ENCODE data around the gene ANTKMT. TPM values are rescaled to one million over a fixed set of nuclear protein-coding genes. Genes with fewer than 3 reads are reported as not detected.

ANTKMT gene
- total RNA-seq, 1 experiment from 2014 or later = 19.8 TPM

DNA sequence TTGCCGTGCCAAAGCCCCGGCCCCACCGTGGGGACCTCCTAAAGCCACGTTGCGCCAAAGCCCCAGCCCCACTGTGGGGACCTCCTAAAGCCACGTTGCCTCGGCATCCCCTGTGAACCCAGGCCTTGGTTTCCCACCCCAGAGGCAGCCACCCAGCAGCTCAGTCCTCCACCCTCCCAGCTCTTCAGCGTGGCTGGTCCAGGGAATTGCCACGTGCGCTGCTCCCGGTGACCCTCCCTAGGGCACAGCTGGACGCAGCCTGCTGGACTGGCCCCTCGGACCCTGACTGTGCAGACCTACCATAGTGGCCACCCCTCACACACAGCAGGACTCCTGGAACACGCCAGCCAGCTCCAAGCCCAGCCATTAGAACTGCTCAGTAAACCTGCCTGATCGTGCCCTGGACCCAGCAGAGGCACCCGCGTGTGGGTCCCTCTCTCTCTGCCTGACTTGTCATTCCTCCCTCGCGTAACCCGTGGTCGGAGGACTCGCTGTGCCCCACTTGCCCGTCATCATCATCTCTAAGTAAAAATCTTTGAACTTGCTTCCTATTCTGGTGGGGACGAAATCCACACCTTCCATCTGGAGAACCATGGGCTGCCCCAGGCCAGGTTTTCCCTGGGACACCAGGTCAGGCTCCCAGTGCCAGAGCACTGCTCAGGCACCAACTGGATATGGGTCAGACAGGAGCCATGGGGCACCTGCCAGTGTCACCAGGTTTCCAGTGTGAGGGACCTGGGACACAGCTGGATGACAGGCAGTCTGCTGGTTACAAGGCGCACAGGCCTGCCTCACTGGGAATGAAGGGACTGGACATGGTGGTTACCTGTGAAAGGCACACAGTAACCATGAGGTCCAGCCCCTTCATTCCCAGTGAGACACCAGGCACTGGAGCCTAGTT is 14.3 kb downstream of the ANTKMT start:
- no peaks in the 10 kb centered on the region for H3K9me3 ChIP-seq (ENCODE audit: low read length)
- H3K79me2 ChIP-seq (ENCODE audit: low read length) = peaks cover 5% of the 10 kb centered on the region
- peaks cover 55% of the 10 kb centered on the region for H3K4me1 ChIP-seq (ENCODE audit: low read length)
- H4K20me1 ChIP-seq (ENCODE audit: insufficient read depth, low read depth, low read length) = no peaks in the 10 kb centered on the region
- H3K27ac ChIP-seq (ENCODE audit: low read length) = peak overlapping the region; percentile 99; the same call in 1 of the 2 replicates
- H3K4me3 ChIP-seq (ENCODE audit: low read length) = no peak overlapping the region
- no peaks in the 10 kb centered on the region for H3K27me3 ChIP-seq (ENCODE audit: low read length)
- no peak overlapping the region for H3K9ac ChIP-seq (ENCODE audit: low read length)
- no peaks in the 10 kb centered on the region for H3K9me2 ChIP-seq (replicated peaks; ENCODE audit: insufficient read depth, low read length)
- no peak overlapping the region for H3K4me2 ChIP-seq (ENCODE audit: low read depth, low read length, poor library complexity, severe bottlenecking)
- H2AFZ ChIP-seq (ENCODE audit: low read length) = no peak overlapping the region
- peaks cover 15% of the 10 kb centered on the region; the same call in 1 of the 2 replicates for H3K36me3 ChIP-seq (ENCODE audit: insufficient read depth, low read length)
- DNase-seq = no peak

GRCh38 chr16:735982-736453 is 15.1 kb downstream of the ANTKMT start:
- Histone ChIP-seq H3K27me3 (ENCODE audit: low read length) (no peaks in the 10 kb centered on the region), H3K4me1 (ENCODE audit: low read length) (peaks cover 49% of the 10 kb centered on the region), H3K9me3 (ENCODE audit: low read length) (no peaks in the 10 kb centered on the region), H3K36me3 (ENCODE audit: insufficient read depth, low read length) (peaks cover 14% of the 10 kb centered on the region; the same call in 1 of the 2 replicates), H3K27ac (ENCODE audit: low read length) (peak overlapping the region; percentile 99; the same call in 1 of the 2 replicates), H3K4me3 (ENCODE audit: low read length) (no peak overlapping the region), H3K9ac (ENCODE audit: low read length) (no peak overlapping the region), H3K79me2 (ENCODE audit: low read length) (peaks cover 7% of the 10 kb centered on the region; the same call in 1 of the 2 replicates), H3K4me2 (ENCODE audit: low read depth, low read length, poor library complexity, severe bottlenecking) (no peak overlapping the region), H2AFZ (ENCODE audit: low read length) (no peak overlapping the region), H4K20me1 (ENCODE audit: insufficient read depth, low read depth, low read length) (no peaks in the 10 kb centered on the region), H3K9me2 (replicated peaks; ENCODE audit: insufficient read depth, low read length) (no peaks in the 10 kb centered on the region)
- DNase-seq = no peak

DNA sequence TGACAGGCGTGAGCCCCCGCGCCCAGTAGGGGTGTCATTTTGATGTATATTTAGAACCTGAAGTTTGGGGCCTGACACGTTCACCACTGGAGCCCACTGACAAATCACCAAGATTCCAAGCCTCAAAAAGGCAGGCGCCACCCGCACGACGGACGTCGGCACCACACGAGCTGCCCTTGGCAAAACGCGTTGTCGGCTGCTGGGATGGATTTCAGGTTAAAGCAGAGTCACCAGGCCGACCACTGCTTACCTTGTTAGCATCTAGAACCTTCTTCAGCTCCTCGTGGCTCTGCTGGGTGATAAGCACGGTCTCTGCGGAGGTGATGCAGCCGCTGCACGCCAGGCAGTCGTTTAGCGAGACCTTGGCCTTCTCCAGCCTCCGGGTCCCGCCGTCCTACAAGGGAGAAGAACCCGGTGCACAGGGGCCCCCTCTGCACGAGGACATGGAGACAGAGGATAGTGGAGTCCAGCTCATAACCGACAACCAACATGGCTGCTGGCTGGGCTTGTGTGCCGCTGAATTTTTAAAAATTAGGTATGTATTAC is 16.1 kb downstream of the ANTKMT start:
- Histone ChIP-seq H3K79me2 (ENCODE audit: low read length) (peaks cover 7% of the 10 kb centered on the region; the same call in 1 of the 2 replicates), H3K36me3 (ENCODE audit: insufficient read depth, low read length) (peaks cover 14% of the 10 kb centered on the region; the same call in 1 of the 2 replicates), H3K9ac (ENCODE audit: low read length) (peak overlapping the region; percentile 98), H3K4me3 (ENCODE audit: low read length) (peak overlapping the region; percentile 64), H3K9me3 (ENCODE audit: low read length) (no peaks in the 10 kb centered on the region), H3K27ac (ENCODE audit: low read length) (peak overlapping the region; percentile 99), H2AFZ (ENCODE audit: low read length) (no peak overlapping the region), H4K20me1 (ENCODE audit: insufficient read depth, low read depth, low read length) (no peaks in the 10 kb centered on the region), H3K4me2 (ENCODE audit: low read depth, low read length, poor library complexity, severe bottlenecking) (peak overlapping the region; percentile 98), H3K9me2 (replicated peaks; ENCODE audit: insufficient read depth, low read length) (no peaks in the 10 kb centered on the region), H3K4me1 (ENCODE audit: low read length) (peaks cover 41% of the 10 kb centered on the region), H3K27me3 (ENCODE audit: low read length) (no peaks in the 10 kb centered on the region)
- no peak for DNase-seq

GRCh38 chr16:739560-740458 is 18.9 kb downstream of the ANTKMT start:
- Histone ChIP-seq H3K9me2 (replicated peaks; ENCODE audit: insufficient read depth, low read length) (no peaks in the 10 kb centered on the region), H3K27ac (ENCODE audit: low read length) (peak overlapping the region; percentile 99), H2AFZ (ENCODE audit: low read length) (no peak overlapping the region), H3K4me2 (ENCODE audit: low read depth, low read length, poor library complexity, severe bottlenecking) (peak overlapping the region; percentile 98), H3K27me3 (ENCODE audit: low read length) (no peaks in the 10 kb centered on the region), H3K36me3 (ENCODE audit: insufficient read depth, low read length) (0 out of 2 replicates have a peak, but pooled peaks cover 6% of the 10 kb centered on the region), H3K4me1 (ENCODE audit: low read length) (peaks cover 41% of the 10 kb centered on the region), H3K79me2 (ENCODE audit: low read length) (peaks cover 7% of the 10 kb centered on the region; the same call in 1 of the 2 replicates), H3K9ac (ENCODE audit: low read length) (peak overlapping the region; percentile 98), H4K20me1 (ENCODE audit: insufficient read depth, low read depth, low read length) (no peaks in the 10 kb centered on the region), H3K9me3 (ENCODE audit: low read length) (no peaks in the 10 kb centered on the region), H3K4me3 (ENCODE audit: low read length) (peak overlapping the region; percentile 94)
- peak; percentile 48 for DNase-seq

DNA sequence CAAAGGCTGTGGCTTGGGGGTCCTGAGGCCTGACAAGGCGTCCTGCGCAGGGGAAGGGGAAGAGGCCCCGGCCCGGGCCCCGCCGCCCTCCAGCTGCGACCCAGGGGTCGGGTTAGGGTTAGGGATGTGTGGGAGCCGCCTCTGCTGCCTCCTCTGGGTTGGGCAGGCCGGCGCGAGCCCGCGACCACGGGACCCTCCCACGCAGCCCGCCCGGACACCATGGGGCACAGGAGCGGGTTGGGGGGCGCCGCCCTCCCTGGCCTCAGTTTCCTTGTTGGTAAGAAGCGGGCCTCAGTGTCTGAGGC is 19.5 kb downstream of the ANTKMT start:
- Histone ChIP-seq H2AFZ (ENCODE audit: low read length) (no peak overlapping the region), H3K9me2 (replicated peaks; ENCODE audit: insufficient read depth, low read length) (no peaks in the 10 kb centered on the region), H3K4me3 (ENCODE audit: low read length) (peak overlapping the region; percentile 94), H3K9me3 (ENCODE audit: low read length) (no peaks in the 10 kb centered on the region), H3K27me3 (ENCODE audit: low read length) (no peaks in the 10 kb centered on the region), H3K79me2 (ENCODE audit: low read length) (peaks cover 7% of the 10 kb centered on the region; the same call in 1 of the 2 replicates), H3K4me1 (ENCODE audit: low read length) (peaks cover 41% of the 10 kb centered on the region), H3K4me2 (ENCODE audit: low read depth, low read length, poor library complexity, severe bottlenecking) (peak overlapping the region; percentile 98), H3K9ac (ENCODE audit: low read length) (peak overlapping the region; percentile 98), H3K27ac (ENCODE audit: low read length) (peak overlapping the region; percentile 99), H4K20me1 (ENCODE audit: insufficient read depth, low read depth, low read length) (no peaks in the 10 kb centered on the region), H3K36me3 (ENCODE audit: insufficient read depth, low read length) (0 out of 2 replicates have a peak, but pooled peaks cover 6% of the 10 kb centered on the region)
- DNase-seq = no peak

DNA sequence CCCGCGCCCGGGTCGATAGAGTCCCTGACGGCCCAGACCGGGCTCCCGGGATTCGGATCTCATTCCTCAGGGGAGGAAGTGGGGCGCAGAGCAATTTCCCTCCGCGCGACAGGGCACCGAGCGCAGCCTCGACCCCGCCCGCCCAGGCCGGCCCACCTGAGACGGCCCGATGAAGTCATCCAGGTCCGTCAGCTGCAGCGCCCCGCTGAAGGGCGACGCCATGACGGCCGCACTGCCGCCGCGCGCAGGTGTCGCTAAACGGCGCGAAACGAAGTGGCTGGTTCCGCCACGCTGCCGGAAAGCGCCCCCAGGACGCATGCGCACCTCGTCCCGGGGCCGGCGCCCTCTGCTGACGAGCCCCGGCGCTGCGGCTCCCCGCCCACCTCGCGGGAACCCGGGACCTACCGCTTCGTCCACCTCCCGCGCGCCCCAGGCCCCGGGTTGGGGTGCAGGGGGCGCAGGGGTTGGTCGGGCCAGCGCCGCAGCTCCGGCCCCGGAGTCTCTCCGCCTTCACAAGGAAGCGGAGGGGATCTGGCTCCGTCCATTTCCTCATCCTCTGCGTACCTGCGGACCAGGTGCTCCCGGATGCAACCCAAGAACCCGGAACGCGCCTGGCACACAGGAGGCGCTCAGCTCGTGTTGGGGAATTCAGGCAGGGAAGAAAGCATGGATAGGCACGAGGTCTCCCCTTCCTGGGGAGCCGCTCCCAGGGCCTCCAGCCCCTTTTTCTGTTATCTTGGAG is 20.0 kb downstream of the ANTKMT start, which contains the start of gene CIAO3:
TSS of gene CIAO3 (minus strand) at position 234 of the 742 bp plus-strand sequence. CDS start at position 222, 12 bp downstream.
- Histone ChIP-seq H3K36me3 (ENCODE audit: insufficient read depth, low read length) (0 out of 2 replicates have a peak, but pooled peaks cover 6% of the 10 kb centered on the region), H3K9me3 (ENCODE audit: low read length) (no peaks in the 10 kb centered on the region), H3K27ac (ENCODE audit: low read length) (peak within 1 kb of the TSS; percentile 99), H3K4me3 (ENCODE audit: low read length) (peak within 1 kb of the TSS; percentile 94), H3K79me2 (ENCODE audit: low read length) (peaks cover 7% of the 10 kb centered on the region; the same call in 1 of the 2 replicates), H3K9ac (ENCODE audit: low read length) (peak within 1 kb of the TSS; percentile 98), H3K9me2 (replicated peaks; ENCODE audit: insufficient read depth, low read length) (no peaks in the 10 kb centered on the region), H3K4me1 (ENCODE audit: low read length) (peaks cover 41% of the 10 kb centered on the region), H3K4me2 (ENCODE audit: low read depth, low read length, poor library complexity, severe bottlenecking) (peak within 1 kb of the TSS; percentile 98), H2AFZ (ENCODE audit: low read length) (peak within 1 kb of the TSS; percentile 52; the same call in 1 of the 2 replicates), H4K20me1 (ENCODE audit: insufficient read depth, low read depth, low read length) (no peaks in the 10 kb centered on the region), H3K27me3 (ENCODE audit: low read length) (no peaks in the 10 kb centered on the region)
- DNase-seq = peak; percentile 98

- H3K27me3 ChIP-seq (ENCODE audit: low read length) = no peaks in the 10 kb centered on the region
- H3K4me3 ChIP-seq (ENCODE audit: low read length) = no peak overlapping the region
- H3K36me3 ChIP-seq (ENCODE audit: insufficient read depth, low read length) = 0 out of 2 replicates have a peak, but pooled peaks cover 1% of the 10 kb centered on the region
- no peak overlapping the region for H3K9ac ChIP-seq (ENCODE audit: low read length)
- DNase-seq = no peak
- H3K27ac ChIP-seq (ENCODE audit: low read length) = no peak overlapping the region
- peaks cover 33% of the 10 kb centered on the region for H3K4me1 ChIP-seq (ENCODE audit: low read length)
- H3K9me3 ChIP-seq (ENCODE audit: low read length) = no peaks in the 10 kb centered on the region
- no peak overlapping the region for H3K4me2 ChIP-seq (ENCODE audit: low read depth, low read length, poor library complexity, severe bottlenecking)
- H3K9me2 ChIP-seq (replicated peaks; ENCODE audit: insufficient read depth, low read length) = no peaks in the 10 kb centered on the region
- no peaks in the 10 kb centered on the region for H4K20me1 ChIP-seq (ENCODE audit: insufficient read depth, low read depth, low read length)
- no peak overlapping the region for H2AFZ ChIP-seq (ENCODE audit: low read length)
- H3K79me2 ChIP-seq (ENCODE audit: low read length) = 0 out of 2 replicates have a peak, but pooled peaks cover 4% of the 10 kb centered on the region
Measured at GRCh38 chr16:741986-742629, 21.2 kb downstream of the ANTKMT start.

Measured in Karpas-422 (cell line).